B cell (primary cell): Measurements from ENCODE around the gene GEMIN7. TPM values are rescaled to one million over a fixed set of nuclear protein-coding genes. Genes with fewer than 3 reads are reported as not detected.
A peak's percentile ranks its signal among the peaks of the same experiment; 100 is the strongest.

Experiments used
- ATAC-seq: fragments of 200-7000 bp; cut with Tn5 transposase; one replicate; pipeline ENCODE4 v1.10.0; 2021; ENCODE audit warnings: low read depth, mild to moderate bottlenecking, moderate number of reproducible peaks, moderate library complexity
- CTCF ChIA-PET: fragments of 350-600 bp; sonication (Branson Sonifier 250); formaldehyde crosslinking; loops from one replicate; lab custom pipeline; 2021; ENCODE audit warnings: antibody characterized with exemption, inconsistent platforms; lab: Charles Lee
- POLR2A ChIA-PET: fragments of 350-600 bp; sonication (Branson Sonifier 250); formaldehyde crosslinking; loops from one replicate; lab custom pipeline; 2021; ENCODE audit warnings: antibody characterized with exemption; lab: Charles Lee
- DNase-seq: peaks from one replicate; pipeline ENCODE4 v3.0.0; 2013
- H2AFZ ChIP-seq: 2 replicates; pipeline ENCODE4 v1.6.1; 2012; ENCODE audit warnings: mild to moderate bottlenecking, low read depth, low read length; ENCODE audit not compliant: insufficient read depth, poor library complexity, severe bottlenecking
- H3K27ac ChIP-seq, 2 donors: 1 replicate in 1 of 2; 2 replicates in 1 of 2; pipeline ENCODE4 v1.5.1; 2012 to 2013; ENCODE audit warnings: low read length in 2 of 2, mild to moderate bottlenecking in 2 of 2, moderate library complexity in 1 of 2
- H3K27me3 ChIP-seq, 4 experiments: fragments of 200-600 bp in 1 of 4; sonication (generic) in 1 of 4; replicated peaks in 1 of 4; 1 replicate in 2 of 4; 2 replicates in 2 of 4; pipeline versions ENCODE4 v1.6.1 to v1.7.0; 2013 to 2016; ENCODE audit warnings: low read length in 3 of 4, mild to moderate bottlenecking in 2 of 4, mixed read lengths in 1 of 4, moderate library complexity in 1 of 4; ENCODE audit not compliant: insufficient read depth in 4 of 4, control insufficient read depth in 3 of 4; ENCODE audit errors: control extremely low read depth in 1 of 4
- H3K36me3 ChIP-seq, 2 experiments: replicated peaks in 1 of 2; 1 replicate in 1 of 2; 2 replicates in 1 of 2; pipeline versions ENCODE4 v1.6.1 to v1.7.1; 2013; ENCODE audit warnings: low read length in 1 of 2; ENCODE audit not compliant: insufficient read depth in 2 of 2, control insufficient read depth in 1 of 2; ENCODE audit errors: control extremely low read depth in 1 of 2, extremely low read depth in 1 of 2
- H3K4me1 ChIP-seq, 2 donors: fragments of 200-600 bp in 1 of 2; sonication (generic) in 1 of 2; 1 replicate in 1 of 2; 2 replicates in 1 of 2; pipeline versions ENCODE4 v1.5.1 to v1.6.1; 2013 to 2017; ENCODE audit warnings: low read length in 2 of 2; ENCODE audit not compliant: control insufficient read depth in 2 of 2, insufficient read depth in 2 of 2
- H3K4me2 ChIP-seq: replicated peaks from 2 replicates; pipeline ENCODE3; 2012; ENCODE audit warnings: mild to moderate bottlenecking, low read depth, low read length; ENCODE audit not compliant: poor library complexity, severe bottlenecking
- H3K4me3 ChIP-seq, 5 experiments: fragments of 200-600 bp in 1 of 5; sonication (generic) in 1 of 5; 1 replicate in 3 of 5; 2 replicates in 2 of 5; pipeline versions ENCODE4 v1.5.1 to v1.7.0; 2011 to 2016; ENCODE audit warnings: low read length in 4 of 5, mild to moderate bottlenecking in 4 of 5, low read depth in 2 of 5, control low read depth in 1 of 5, moderate library complexity in 1 of 5; ENCODE audit not compliant: insufficient read depth in 1 of 5; ENCODE audit errors: control extremely low read depth in 1 of 5, extremely low read depth in 1 of 5
- H3K79me2 ChIP-seq: fragments of 200-600 bp; sonication (generic); one replicate; pipeline ENCODE4 v1.6.0; 2016; ENCODE audit warnings: low read length; ENCODE audit not compliant: control insufficient read depth, insufficient read depth
- H3K9ac ChIP-seq: fragments of 200-600 bp; sonication (generic); 2 replicates; pipeline ENCODE4 v1.6.1; 2017; ENCODE audit warnings: mild to moderate bottlenecking, low read length, moderate library complexity
- H3K9me3 ChIP-seq, 3 donors: one replicate each; pipeline versions ENCODE4 v1.6.1 to v1.7.1; 2013; ENCODE audit warnings: low read length in 2 of 3; ENCODE audit not compliant: control insufficient read depth in 2 of 3, insufficient read depth in 1 of 3; ENCODE audit errors: control extremely low read depth in 1 of 3
- H4K20me1 ChIP-seq: 2 replicates; pipeline ENCODE4 v1.6.0; 2012; ENCODE audit warnings: mild to moderate bottlenecking, low read length; ENCODE audit not compliant: insufficient read depth, control insufficient read depth, poor library complexity, severe bottlenecking
- H3K27ac Mint-ChIP-seq: one replicate; pipeline ENCODE4 v1.8.0; 2021; ENCODE audit warnings: mixed read lengths
- H3K27me3 Mint-ChIP-seq: one replicate; pipeline ENCODE4 v1.8.0; 2021; ENCODE audit warnings: mixed read lengths
- H3K4me1 Mint-ChIP-seq: one replicate; pipeline ENCODE4 v1.8.0; 2021; ENCODE audit warnings: mixed read lengths
- H3K4me3 Mint-ChIP-seq: one replicate; pipeline ENCODE4 v1.8.0; 2021; ENCODE audit warnings: mixed read lengths
- H3K9me3 Mint-ChIP-seq: one replicate; pipeline ENCODE4 v1.8.0; 2022; ENCODE audit warnings: mixed read lengths; ENCODE audit not compliant: insufficient read depth
- EZH2 ChIP-seq: IDR thresholded peaks from 2 replicates; pipeline ENCODE4 v1.6.1; 2012; ENCODE audit warnings: borderline replicate concordance, low read depth, mild to moderate bottlenecking, moderate library complexity, low read length; ENCODE audit not compliant: insufficient read depth, poor library complexity, severe bottlenecking
- WGBS: methylation state at CpG from one replicate; pipeline ENCODE4 v1.1.5; 2013; ENCODE audit warnings: missing lambda C conversion rate; ENCODE audit not compliant: insufficient coverage; 5-methylcytosine and 5-hydroxymethylcytosine counted together
- intact Hi-C: fragments of 100-400 bp; cut with micrococcal nuclease; formaldehyde crosslinking; loops from one replicate; pipeline ENCODE4 v1.10.0; 2022
- polyA plus RNA-seq: library from polyadenylated mRNA; depleted of rRNA; stranded (reverse); fragments of >200 nt; gene quantifications from 2 replicates; pipeline ENCODE4 v1.2.3, GENCODE V29; 2012
- total RNA-seq, 2 donors: library from RNA; stranded (reverse); fragments of 120-200 nt in 1 of 2; gene quantifications; 1 replicate in 1 of 2; 2 replicates in 1 of 2; pipeline versions ENCODE4 v1.2.3 to v1.2.4, GENCODE V29; 2013 to 2022
- TF ChIP-seq, protein P1 (sequence below): fragments of 200-600 bp; IDR thresholded peaks from one replicate; pipeline ENCODE4 v1.8.0; 2022; ENCODE audit warnings: antibody characterized with exemption, mild to moderate bottlenecking

The GEMIN7 gene
- total and polyA plus RNA-seq, 2 donors (not counting 1 experiment from before 2014, with no cell fraction given): 43.0 to 89.4 TPM

DNA sequence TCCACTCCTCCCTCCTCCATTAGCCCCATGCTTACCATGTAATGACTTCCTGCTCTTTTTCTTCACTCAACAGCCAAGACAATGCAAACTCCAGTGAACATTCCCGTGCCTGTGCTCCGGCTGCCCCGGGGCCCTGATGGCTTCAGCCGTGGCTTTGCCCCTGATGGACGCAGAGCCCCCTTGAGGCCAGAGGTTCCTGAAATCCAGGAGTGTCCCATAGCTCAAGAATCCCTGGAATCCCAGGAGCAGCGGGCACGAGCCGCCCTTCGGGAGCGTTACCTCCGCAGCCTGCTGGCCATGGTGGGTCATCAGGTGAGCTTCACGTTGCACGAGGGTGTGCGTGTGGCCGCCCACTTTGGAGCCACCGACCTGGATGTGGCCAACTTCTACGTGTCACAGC is 11.0 kb downstream of the GEMIN7 start:
- Histone ChIP-seq H3K4me1 (peaks cover 22 to 40% of the 10 kb centered on the region in 2 donors), H3K36me3 (peaks cover 2 to 16% of the 10 kb centered on the region in 2 experiments), H4K20me1 (peaks cover 27% of the 10 kb centered on the region), H3K9me3 (peaks cover 0 to 8% (median 0%) of the 10 kb centered on the region in 3 donors), H2AFZ (no peak overlapping the region), H3K9ac (no peak overlapping the region), H3K27ac (no peak overlapping the region), H3K4me2 (no peak overlapping the region), H3K79me2 (peaks cover 67% of the 10 kb centered on the region), H3K4me3 (no peak overlapping the region), H3K27me3 (no peaks in the 10 kb centered on the region)
- H3K27ac Mint-ChIP-seq: peak overlapping the region; percentile 46
- ChIA-PET POLR2A (no interaction called here), CTCF (interaction anchor here (1.0 kb wide), 1 partner anchor 15 kb away, joined by 3 read pairs; no protein-coding TSS in a partner anchor)
- no peaks in the 10 kb centered on the region for H3K27me3 Mint-ChIP-seq
- intact Hi-C loops: loop anchor here (5.0 kb wide), 2 partner anchors 37 to 53 kb away; partner anchors contain the start of gene CLASRP
- peaks cover 53% of the 10 kb centered on the region for H3K4me1 Mint-ChIP-seq
- peaks cover 3% of the 10 kb centered on the region for H3K9me3 Mint-ChIP-seq
- 98% methylated on average over 17 of the region's 17 CpGs for WGBS
- DNase-seq (no peak), ATAC-seq (no peak)
- TF ChIP-seq EZH2: no peak
- TF ChIP-seq, protein P1, sequence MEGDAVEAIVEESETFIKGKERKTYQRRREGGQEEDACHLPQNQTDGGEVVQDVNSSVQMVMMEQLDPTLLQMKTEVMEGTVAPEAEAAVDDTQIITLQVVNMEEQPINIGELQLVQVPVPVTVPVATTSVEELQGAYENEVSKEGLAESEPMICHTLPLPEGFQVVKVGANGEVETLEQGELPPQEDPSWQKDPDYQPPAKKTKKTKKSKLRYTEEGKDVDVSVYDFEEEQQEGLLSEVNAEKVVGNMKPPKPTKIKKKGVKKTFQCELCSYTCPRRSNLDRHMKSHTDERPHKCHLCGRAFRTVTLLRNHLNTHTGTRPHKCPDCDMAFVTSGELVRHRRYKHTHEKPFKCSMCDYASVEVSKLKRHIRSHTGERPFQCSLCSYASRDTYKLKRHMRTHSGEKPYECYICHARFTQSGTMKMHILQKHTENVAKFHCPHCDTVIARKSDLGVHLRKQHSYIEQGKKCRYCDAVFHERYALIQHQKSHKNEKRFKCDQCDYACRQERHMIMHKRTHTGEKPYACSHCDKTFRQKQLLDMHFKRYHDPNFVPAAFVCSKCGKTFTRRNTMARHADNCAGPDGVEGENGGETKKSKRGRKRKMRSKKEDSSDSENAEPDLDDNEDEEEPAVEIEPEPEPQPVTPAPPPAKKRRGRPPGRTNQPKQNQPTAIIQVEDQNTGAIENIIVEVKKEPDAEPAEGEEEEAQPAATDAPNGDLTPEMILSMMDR: no peak
- H3K4me3 Mint-ChIP-seq: no peak overlapping the region

DNA sequence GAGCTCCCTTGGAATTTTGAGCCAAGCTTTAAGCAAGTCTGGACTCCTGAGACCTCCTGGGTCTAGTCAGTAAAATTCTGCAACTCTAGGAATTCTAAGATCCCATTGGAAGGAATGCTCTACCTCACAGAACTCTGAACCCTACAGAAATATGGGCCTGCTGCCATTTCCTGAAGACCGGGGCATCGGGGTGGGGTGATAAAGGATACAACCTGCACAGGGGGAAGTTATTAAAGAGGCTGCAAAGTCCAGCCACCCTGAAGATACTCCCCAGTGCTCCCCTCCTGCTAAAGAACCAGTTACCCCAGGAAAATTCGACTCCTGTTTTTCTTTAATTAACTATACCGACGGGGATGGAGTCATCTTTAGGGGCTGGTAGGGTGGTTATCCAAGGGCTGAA is 11.5 kb downstream of the GEMIN7 start:
- H3K27ac ChIP-seq: no peak overlapping the region
- peak overlapping the region; percentile 13 for H3K4me3 Mint-ChIP-seq
- ATAC-seq (no peak), DNase-seq (no peak)
- H3K27me3 ChIP-seq: no peaks in the 10 kb centered on the region
- ChIA-PET POLR2A (no interaction called here), CTCF (no interaction called here)
- H3K4me3 ChIP-seq: no peak overlapping the region
- peaks cover 0 to 16% of the 10 kb centered on the region in 2 experiments for H3K36me3 ChIP-seq
- no peak overlapping the region for H3K9ac ChIP-seq
- peak overlapping the region; percentile 93 for H2AFZ ChIP-seq
- peaks cover 3% of the 10 kb centered on the region for H3K9me3 Mint-ChIP-seq
- no peak overlapping the region for H3K27ac Mint-ChIP-seq
- H3K79me2 ChIP-seq: peaks cover 68% of the 10 kb centered on the region
- no CpG with 5 or more reads among the region's 5 CpGs for WGBS
- H4K20me1 ChIP-seq: peaks cover 33% of the 10 kb centered on the region
- intact Hi-C loops: loop anchor here (1.0 to 5.0 kb wide), 5 partner anchors 11 to 135 kb away; partner anchors contain the start of genes BLOC1S3, CLASRP, CLPTM1 and GEMIN7
- peaks cover 50% of the 10 kb centered on the region for H3K4me1 Mint-ChIP-seq
- H3K4me2 ChIP-seq: peak overlapping the region; percentile 88
- peaks cover 22 to 44% of the 10 kb centered on the region in 2 donors for H3K4me1 ChIP-seq
- no peaks in the 10 kb centered on the region for H3K27me3 Mint-ChIP-seq
- H3K9me3 ChIP-seq: peaks cover 0 to 8% (median 0%) of the 10 kb centered on the region in 3 donors
- TF ChIP-seq, protein P1: no peak
